ENCODE measurements around the gene RSBN1. TPM values are rescaled to one million over a fixed set of nuclear protein-coding genes. Genes with fewer than 3 reads are reported as not detected.

Gene RSBN1
- total RNA-seq, 1 experiment from 2014 or later, result 10.7 TPM

GRCh38 chr1:113804421-113805255, 7.6 kb downstream of the RSBN1 start:
- H3K27me3 ChIP-seq (ENCODE audit: control insufficient read depth, insufficient read depth, low read length), result no peaks in the 10 kb centered on the region
- TF ChIP-seq REST (IDR thresholded peaks at IDR 0.05; ENCODE audit: insufficient read depth in 1 of 2, low read depth in 2 of 2, low read length in 1 of 2) (no peak), SIN3A (IDR thresholded peaks at IDR 0.05; ENCODE audit: borderline replicate concordance, insufficient read depth, low read depth, low read length) (no peak), POLR2AphosphoS5 (IDR thresholded peaks at IDR 0.05; ENCODE audit: low read depth, low read length) (no peak), CTCF (IDR thresholded peaks at IDR 0.05) (no peak), TCF7L2 (IDR thresholded peaks at IDR 0.05; ENCODE audit: low read depth, low read length) (no peak)
- ChIA-PET CTCF (interaction anchor here (0.7 kb wide), 1 partner anchor 64 kb away, joined by 3 read pairs; no protein-coding TSS in a partner anchor), POLR2A (interaction anchor here (0.6 kb wide), 2 partner anchors 10 to 44 kb away, joined by 3 to 5 read pairs; no protein-coding TSS in a partner anchor)
- ATAC-seq (peak; percentile 58; the same call in 1 of the 2 replicates), DNase-seq (ENCODE audit: low read depth, low spot score) (no peak)
- peak overlapping the region; percentile 1; the same call in 1 of the 2 replicates for H3K27ac ChIP-seq (ENCODE audit: low read length)
- H3K36me3 ChIP-seq (ENCODE audit: control insufficient read depth, insufficient read depth, low read length), result no peaks in the 10 kb centered on the region
- intact Hi-C loops (cut with micrococcal nuclease; ENCODE audit: unreplicated experiment) (no loop called here), in situ Hi-C loops (cut with HindIII; ENCODE audit: low pct_unique_long_range_greater_than_20kb, low sequenced_read_pairs) (no loop called here)
- no peaks in the 10 kb centered on the region for H3K9me3 ChIP-seq (ENCODE audit: control insufficient read depth, insufficient read depth, low read depth, low read length)
- peaks cover 15% of the 10 kb centered on the region for H3K4me1 ChIP-seq (ENCODE audit: control insufficient read depth, insufficient read depth, low read length)
- BruUV-seq (replicated peaks), result no TSS peak
- H3K4me3 ChIP-seq (ENCODE audit: low read depth in 2 of 2, low read length in 2 of 2), result no peak overlapping the region

GRCh38 chr1:113802367-113803007, 9.8 kb downstream of the RSBN1 start:
- DNase-seq (ENCODE audit: low read depth, low spot score), result no peak
- POLR2A ChIA-PET, result no interaction called here
- no TSS peak for BruUV-seq (replicated peaks)
- no peaks in the 10 kb centered on the region for H3K9me3 ChIP-seq (ENCODE audit: control insufficient read depth, insufficient read depth, low read depth, low read length)
- CTCF ChIA-PET, result no interaction called here
- no peak overlapping the region for H3K4me3 ChIP-seq (ENCODE audit: low read depth in 2 of 2, low read length in 2 of 2)
- peaks cover 9% of the 10 kb centered on the region for H3K4me1 ChIP-seq (ENCODE audit: control insufficient read depth, insufficient read depth, low read length)
- ATAC-seq, result no peak
- intact Hi-C loops (cut with micrococcal nuclease; ENCODE audit: unreplicated experiment) (no loop called here), in situ Hi-C loops (cut with HindIII; ENCODE audit: low pct_unique_long_range_greater_than_20kb, low sequenced_read_pairs) (no loop called here)
- no peaks in the 10 kb centered on the region for H3K27me3 ChIP-seq (ENCODE audit: control insufficient read depth, insufficient read depth, low read length)
- H3K36me3 ChIP-seq (ENCODE audit: control insufficient read depth, insufficient read depth, low read length), result peaks cover under 1% of the 10 kb centered on the region; the same call in 1 of the 2 replicates
- TF ChIP-seq TCF7L2 (IDR thresholded peaks at IDR 0.05; ENCODE audit: low read depth, low read length) (no peak), POLR2AphosphoS5 (IDR thresholded peaks at IDR 0.05; ENCODE audit: low read depth, low read length) (no peak), CTCF (IDR thresholded peaks at IDR 0.05) (no peak), SIN3A (IDR thresholded peaks at IDR 0.05; ENCODE audit: borderline replicate concordance, insufficient read depth, low read depth, low read length) (no peak), REST (IDR thresholded peaks at IDR 0.05; ENCODE audit: insufficient read depth in 1 of 2, low read depth in 2 of 2, low read length in 1 of 2) (no peak)
- no peak overlapping the region for H3K27ac ChIP-seq (ENCODE audit: low read length)
